Measurements from ENCODE around the gene CNKSR2. TPM values are rescaled to one million over a fixed set of nuclear protein-coding genes. Genes with fewer than 3 reads are reported as not detected.
A peak's percentile ranks its signal among the peaks of the same experiment; 100 is the strongest.
"Not testable (repeated sequence)": the region's sequence is repeated elsewhere in the genome, so short reads cannot be mapped to it uniquely, and the experiment has no call there.

The CNKSR2 gene
- total RNA-seq, 1 experiment from 2014 or later, result 8.2 TPM

GRCh38 chrX:21438792-21439191, 64.6 kb downstream of the CNKSR2 start:
- no peak for DNase-seq (ENCODE audit: low read depth)

- no peak for DNase-seq (ENCODE audit: low read depth)
Observed at GRCh38 chrX:21440911-21441310, 66.7 kb downstream of the CNKSR2 start.

DNA sequence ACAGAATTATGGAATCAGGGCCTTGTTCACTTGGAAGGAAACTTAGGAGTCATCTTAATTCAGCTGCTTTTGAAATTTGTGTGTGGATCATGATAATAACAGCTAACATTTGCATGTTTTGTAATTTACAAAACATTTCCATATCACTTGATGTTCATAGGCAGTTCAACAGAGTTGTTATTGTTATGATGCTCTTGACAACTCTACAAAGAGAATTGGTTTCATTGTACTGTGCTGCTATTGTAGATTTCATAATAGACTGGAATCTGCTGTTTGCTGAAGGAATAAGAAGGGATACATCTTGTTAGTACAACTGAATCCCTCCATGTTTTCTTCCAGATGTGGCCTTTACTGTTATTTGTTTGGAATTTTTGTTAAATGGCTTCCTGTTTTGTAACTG, 83.5 kb downstream of the CNKSR2 start:
- no peak for DNase-seq (ENCODE audit: low read depth)

- DNase-seq (ENCODE audit: low read depth), result no peak
Observed at GRCh38 chrX:21469071-21469470, 94.9 kb downstream of the CNKSR2 start.

GRCh38 chrX:21476909-21477308, 102.7 kb downstream of the CNKSR2 start:
- no peak for DNase-seq (ENCODE audit: low read depth)

- DNase-seq (ENCODE audit: low read depth), result peak; percentile 22
Observed at GRCh38 chrX:21479695-21480270, 105.6 kb downstream of the CNKSR2 start.

- no peak for DNase-seq (ENCODE audit: low read depth)
Observed at GRCh38 chrX:21481761-21482160, 107.5 kb downstream of the CNKSR2 start.

GRCh38 chrX:21484051-21484450, 109.8 kb downstream of the CNKSR2 start:
- not testable (repeated sequence) for DNase-seq (ENCODE audit: low read depth)

GRCh38 chrX:21487832-21488231, 113.6 kb downstream of the CNKSR2 start:
- DNase-seq (ENCODE audit: low read depth), result peak; percentile 11

- DNase-seq (ENCODE audit: low read depth), result no peak
Observed at GRCh38 chrX:21490341-21490740, 116.1 kb downstream of the CNKSR2 start.

DNA sequence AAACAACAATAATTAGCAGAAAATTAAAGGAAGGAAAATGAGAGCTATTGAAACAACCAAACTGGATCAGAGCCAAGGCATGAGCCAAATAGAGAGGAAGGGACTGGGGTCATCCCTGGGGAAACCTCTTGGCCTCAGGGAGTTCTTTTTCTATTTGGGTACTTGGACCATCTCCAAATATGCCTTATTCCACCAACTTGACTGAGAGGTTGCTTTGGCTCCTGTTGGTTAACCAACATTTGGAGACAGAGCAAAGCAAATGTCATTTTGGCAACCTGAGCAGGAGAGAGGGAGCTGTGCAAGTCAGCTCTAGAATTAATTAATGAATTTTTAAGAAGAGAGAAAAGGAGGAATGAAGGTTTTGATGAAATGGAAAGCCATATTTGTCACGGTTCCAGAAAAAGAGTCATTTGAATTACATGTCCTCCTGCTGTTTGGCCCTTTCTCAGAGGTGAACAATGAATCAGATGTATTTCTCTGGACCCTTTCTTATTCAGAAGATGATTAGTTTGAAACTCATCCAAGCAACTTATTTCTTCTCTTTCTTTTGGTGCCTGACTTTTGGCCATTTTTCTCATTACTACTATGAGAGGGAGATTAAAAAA, 119.1 kb downstream of the CNKSR2 start:
- DNase-seq (ENCODE audit: low read depth), result no peak

DNA sequence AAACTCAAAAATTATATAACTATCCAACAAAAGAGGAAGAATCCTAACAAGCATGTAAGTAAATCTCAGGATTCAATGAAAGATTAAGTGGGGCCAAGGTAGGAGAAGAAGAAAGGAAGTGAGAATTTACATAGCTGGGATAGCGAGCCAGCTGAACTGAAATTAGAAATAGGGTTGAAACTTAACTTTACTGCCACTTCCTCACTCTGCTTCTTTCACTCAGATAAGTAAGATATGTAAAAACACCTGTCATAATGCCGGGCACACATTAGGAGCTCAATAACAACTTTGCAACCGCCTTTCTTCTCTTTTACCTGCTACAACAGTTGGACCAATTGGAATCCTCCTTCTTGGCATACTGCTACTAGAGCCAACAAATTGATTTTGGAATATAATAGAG, 129.4 kb downstream of the CNKSR2 start:
- no peak for DNase-seq (ENCODE audit: low read depth)

DNA sequence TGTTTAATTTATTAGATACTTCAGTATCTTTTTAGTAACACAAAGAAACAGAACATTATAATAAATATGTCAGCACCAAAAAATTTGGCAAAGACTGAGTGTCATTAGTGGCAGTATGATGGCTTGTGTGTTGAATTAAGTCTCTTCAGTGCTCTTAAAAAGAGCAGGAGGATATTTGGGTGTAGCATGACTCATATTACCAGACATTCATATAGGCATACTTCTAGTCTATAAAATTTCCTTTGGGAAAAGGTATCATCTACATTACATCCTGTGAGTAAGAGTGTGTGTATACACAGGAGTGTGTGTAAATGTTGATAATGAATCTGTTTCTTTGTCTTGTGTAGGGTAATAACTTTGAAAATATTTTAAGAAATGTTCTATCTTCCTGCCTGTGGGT, 135.7 kb downstream of the CNKSR2 start:
- DNase-seq (ENCODE audit: low read depth), result peak; percentile 24

DNA sequence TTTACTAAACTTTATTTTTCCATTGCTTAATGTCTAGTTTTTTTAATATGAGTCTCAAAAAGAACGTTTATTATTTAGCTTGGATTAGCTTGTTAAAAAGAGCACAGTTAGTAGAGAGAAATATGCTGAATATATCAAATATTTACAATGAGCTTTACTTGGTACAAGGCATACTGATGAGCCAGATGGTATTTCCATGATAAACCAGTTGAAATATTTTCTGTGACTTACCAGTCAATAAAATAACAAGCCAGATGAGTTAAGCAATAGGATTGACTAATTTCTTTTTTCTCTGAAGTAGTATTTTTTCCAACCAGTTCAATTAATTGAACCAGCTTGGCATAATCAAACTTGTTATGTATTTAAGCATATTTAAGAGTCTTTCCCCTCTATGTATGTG, 149.8 kb downstream of the CNKSR2 start:
- DNase-seq (ENCODE audit: low read depth), result no peak

DNA sequence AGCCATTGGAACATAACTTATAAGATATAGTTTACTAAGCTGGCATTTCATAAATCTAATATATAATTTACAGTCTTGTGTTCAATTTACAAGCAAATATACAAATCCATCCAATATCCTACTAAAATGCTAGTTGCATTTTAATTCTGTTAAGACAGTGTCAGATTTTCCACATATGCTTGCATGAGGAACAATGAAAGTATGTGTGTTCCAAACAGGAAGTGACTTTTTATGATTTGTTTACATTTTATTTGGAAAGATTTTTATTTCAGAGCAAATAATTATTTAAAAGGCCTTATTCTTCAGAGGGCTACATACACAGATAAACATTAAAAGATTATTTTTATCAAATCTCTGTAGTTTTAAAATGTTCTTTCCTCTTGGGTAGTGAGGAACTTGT, 153.9 kb downstream of the CNKSR2 start:
- no peak for DNase-seq (ENCODE audit: low read depth)

DNA sequence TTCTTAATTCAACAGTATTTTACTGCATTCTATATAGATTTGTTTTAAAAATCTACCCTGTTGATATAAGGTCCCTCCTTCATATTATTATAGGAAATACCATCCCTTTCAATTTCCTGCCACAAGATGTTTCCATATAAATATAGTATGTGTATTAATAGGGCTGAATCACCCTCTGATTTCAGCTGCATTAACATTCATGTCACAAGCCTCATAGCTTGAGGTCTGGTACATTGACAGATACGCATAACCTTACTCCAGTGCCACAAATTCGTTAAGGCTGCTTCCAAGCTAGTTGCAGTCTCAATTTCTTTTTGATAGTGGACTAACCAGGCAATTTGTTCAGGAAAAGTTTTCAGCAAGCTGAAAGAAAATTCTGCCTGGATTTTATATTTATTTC, 155.6 kb downstream of the CNKSR2 start:
- no peak for DNase-seq (ENCODE audit: low read depth)

GRCh38 chrX:21544642-21545041, 170.4 kb downstream of the CNKSR2 start:
- not testable (repeated sequence) for DNase-seq (ENCODE audit: low read depth)

- DNase-seq (ENCODE audit: low read depth), result no peak
Observed at GRCh38 chrX:21559417-21559816, 185.2 kb downstream of the CNKSR2 start.

DNA sequence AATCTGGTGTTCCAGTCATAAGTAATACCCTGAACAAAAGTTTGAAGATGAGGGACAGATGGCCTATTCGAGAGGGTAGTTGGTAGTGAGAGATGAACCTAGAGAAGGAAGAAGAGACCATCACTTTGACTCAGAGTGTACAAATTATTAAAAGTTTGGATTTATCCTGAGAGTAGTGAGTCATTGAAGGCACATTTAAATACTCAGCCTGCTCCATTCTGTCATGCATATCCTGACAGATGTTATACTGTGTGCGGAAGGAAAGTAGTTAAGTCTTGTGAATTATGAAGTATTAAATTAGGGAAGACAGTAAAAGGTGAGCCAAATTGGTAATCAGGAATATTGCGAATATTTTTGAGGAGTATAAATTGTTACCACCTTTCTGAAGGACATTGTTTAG, 190.8 kb downstream of the CNKSR2 start:
- DNase-seq (ENCODE audit: low read depth), result no peak

- no peak for DNase-seq (ENCODE audit: low read depth)
Observed at GRCh38 chrX:21574793-21575192, 200.6 kb downstream of the CNKSR2 start.

GRCh38 chrX:21581479-21581878, 207.3 kb downstream of the CNKSR2 start:
- no peak for DNase-seq (ENCODE audit: low read depth)

- no peak for DNase-seq (ENCODE audit: low read depth)
Observed at GRCh38 chrX:21586001-21586400, 211.8 kb downstream of the CNKSR2 start.

DNA sequence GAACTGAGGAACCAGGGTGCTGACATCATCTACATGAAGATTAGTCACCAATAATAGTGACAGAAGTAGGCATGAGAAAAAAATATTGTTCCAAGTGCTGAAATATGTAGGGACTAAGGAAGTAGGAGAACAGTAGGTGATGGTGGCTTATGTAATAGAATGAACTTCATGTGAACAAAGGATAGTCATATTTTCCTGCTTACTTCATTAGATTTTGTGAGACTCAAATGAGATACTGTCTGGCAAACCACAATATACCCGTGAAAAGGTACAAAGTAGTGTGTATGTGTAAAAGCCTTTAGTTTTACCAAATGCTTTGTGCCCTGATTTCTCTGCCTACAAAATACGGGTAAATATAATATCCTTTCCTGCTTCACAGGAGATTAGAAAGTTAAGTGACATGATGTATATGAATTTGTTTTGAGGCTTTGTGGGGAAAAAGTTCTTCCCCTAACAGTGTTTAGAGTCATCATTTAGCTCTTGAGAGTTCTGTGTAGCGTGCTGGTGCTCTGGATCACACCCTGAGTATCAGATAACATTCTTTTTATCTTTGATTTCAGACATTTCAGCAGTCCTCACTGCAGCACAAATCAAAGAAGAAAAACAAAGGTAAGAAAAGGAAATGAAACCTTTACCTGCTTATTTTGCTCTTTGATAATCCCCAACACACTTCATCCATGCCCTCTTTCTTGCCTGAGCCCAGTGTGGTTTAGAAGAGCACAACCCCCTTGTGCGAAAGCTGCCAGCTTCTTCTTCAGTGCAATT, 216.0 kb downstream of the CNKSR2 start:
- DNase-seq (ENCODE audit: low read depth), result no peak
